ENCODE measurements around the gene C11orf21.

Gene C11orf21

GRCh38 chr11:2308713-2309112 lies 7.0 kb upstream of the C11orf21 start:
- Mint-ChIP-seq H3K4me3 (no peak overlapping the region), H3K36me3 (peaks cover 6% of the 10 kb centered on the region), H3K27me3 (no peaks in the 10 kb centered on the region), H3K4me1 (peaks cover 34% of the 10 kb centered on the region), H3K27ac (no peak overlapping the region), H3K9me3 (no peaks in the 10 kb centered on the region)
- DNase-seq, result peak; percentile 17
- CTCF ChIA-PET, result interaction anchor here (1.4 to 2.6 kb wide), 2 partner anchors 112 to 119 kb away, joined by 3 to 16 read pairs; no protein-coding TSS in a partner anchor

- Mint-ChIP-seq H3K27ac (no peak overlapping the region), H3K4me3 (no peak overlapping the region), H3K27me3 (no peaks in the 10 kb centered on the region), H3K4me1 (peaks cover 43% of the 10 kb centered on the region), H3K36me3 (peaks cover 6% of the 10 kb centered on the region), H3K9me3 (no peaks in the 10 kb centered on the region)
- CTCF ChIA-PET, result interaction anchor here (1.3 to 5.2 kb wide), 2 partner anchors 101 to 224 kb away, joined by 3 to 22 read pairs; no protein-coding TSS in a partner anchor
- DNase-seq, result peak; percentile 18
These were observed 6.0 kb upstream of the C11orf21 start for GRCh38 chr11:2307501-2308331.

GRCh38 chr11:2306877-2307500 lies 5.3 kb upstream of the C11orf21 start:
- Mint-ChIP-seq H3K36me3 (peaks cover 7% of the 10 kb centered on the region), H3K27ac (no peak overlapping the region), H3K27me3 (no peaks in the 10 kb centered on the region), H3K4me3 (peak overlapping the region; percentile 12), H3K9me3 (no peaks in the 10 kb centered on the region), H3K4me1 (peaks cover 46% of the 10 kb centered on the region)
- CTCF ChIA-PET, result interaction anchor here (1.3 to 7.0 kb wide), 4 partner anchors 64 to 225 kb away, joined by 3 to 279 read pairs (median 14); no protein-coding TSS in a partner anchor
- peak; percentile 19 for DNase-seq

GRCh38 chr11:2306452-2306823 lies 4.7 kb upstream of the C11orf21 start:
- Mint-ChIP-seq H3K27me3 (no peaks in the 10 kb centered on the region), H3K4me3 (peak overlapping the region; percentile 68), H3K4me1 (peaks cover 49% of the 10 kb centered on the region), H3K27ac (peak overlapping the region; percentile 85), H3K9me3 (no peaks in the 10 kb centered on the region), H3K36me3 (peaks cover 12% of the 10 kb centered on the region)
- DNase-seq, result no peak
- CTCF ChIA-PET, result interaction anchor here (0.7 to 7.0 kb wide), 12 partner anchors 8 to 226 kb away, joined by 3 to 279 read pairs (median 6); partner anchors contain the start of gene TSSC4

- peak overlapping the region; percentile 85 for H3K27ac Mint-ChIP-seq
- peak; percentile 57 for DNase-seq
- H3K9me3 Mint-ChIP-seq, result no peaks in the 10 kb centered on the region
- no peaks in the 10 kb centered on the region for H3K27me3 Mint-ChIP-seq
- H3K4me1 Mint-ChIP-seq, result peaks cover 49% of the 10 kb centered on the region
- H3K36me3 Mint-ChIP-seq, result peaks cover 13% of the 10 kb centered on the region
- CTCF ChIA-PET, result interaction anchor here (0.6 to 7.0 kb wide), 18 partner anchors 8 to 624 kb away, joined by 3 to 279 read pairs (median 5); partner anchors contain the start of gene TSSC4
- H3K4me3 Mint-ChIP-seq, result peak overlapping the region; percentile 68
These were observed 4.2 kb upstream of the C11orf21 start for GRCh38 chr11:2305788-2306451.

- H3K4me1 Mint-ChIP-seq, result peaks cover 52% of the 10 kb centered on the region
- no peaks in the 10 kb centered on the region for H3K27me3 Mint-ChIP-seq
- peak overlapping the region; percentile 85 for H3K27ac Mint-ChIP-seq
These were observed 3.5 kb upstream of the C11orf21 start for GRCh38 chr11:2305140-2305778.

GRCh38 chr11:2304506-2305139 lies 2.9 kb upstream of the C11orf21 start:
- peak overlapping the region; percentile 18 for H3K4me3 Mint-ChIP-seq
- H3K4me1 Mint-ChIP-seq, result peaks cover 54% of the 10 kb centered on the region
- H3K27me3 Mint-ChIP-seq, result no peaks in the 10 kb centered on the region
- CTCF ChIA-PET, result interaction anchor here (0.6 to 7.0 kb wide), 19 partner anchors 12 to 227 kb away, joined by 3 to 279 read pairs (median 5); partner anchors contain the start of gene TSSC4
- H3K27ac Mint-ChIP-seq, result peak overlapping the region; percentile 80
- no peaks in the 10 kb centered on the region for H3K9me3 Mint-ChIP-seq
- H3K36me3 Mint-ChIP-seq, result peaks cover 18% of the 10 kb centered on the region
- DNase-seq, result peak; percentile 20

More at GRCh38 chr11:2305140-2305778, 3.5 kb upstream of the C11orf21 start:
- peak; percentile 90 for DNase-seq
- Mint-ChIP-seq H3K4me3 (peak overlapping the region; percentile 68), H3K9me3 (no peaks in the 10 kb centered on the region), H3K36me3 (peaks cover 17% of the 10 kb centered on the region)
- CTCF ChIA-PET, result interaction anchor here (0.6 to 7.0 kb wide), 24 partner anchors 9 to 624 kb away, joined by 3 to 279 read pairs (median 5); partner anchors contain the start of gene TSSC4

GRCh38 chr11:2303627-2304505 lies 2.1 kb upstream of the C11orf21 start:
- Mint-ChIP-seq H3K9me3 (no peaks in the 10 kb centered on the region), H3K4me1 (peaks cover 58% of the 10 kb centered on the region), H3K4me3 (peak overlapping the region; percentile 100), H3K36me3 (peaks cover 21% of the 10 kb centered on the region), H3K27me3 (no peaks in the 10 kb centered on the region), H3K27ac (peak overlapping the region; percentile 96)
- peak; percentile 19 for DNase-seq
- CTCF ChIA-PET, result interaction anchor here (0.9 to 7.0 kb wide), 13 partner anchors 9 to 228 kb away, joined by 3 to 279 read pairs (median 7); partner anchors contain the start of gene TSSC4

GRCh38 chr11:2302896-2303626 lies 1.3 kb upstream of the C11orf21 start:
- H3K27ac Mint-ChIP-seq, result peak overlapping the region; percentile 96
- peaks cover 60% of the 10 kb centered on the region for H3K4me1 Mint-ChIP-seq
- H3K4me3 Mint-ChIP-seq, result peak overlapping the region; percentile 100

GRCh38 chr11:2302306-2302895 lies 683 bp upstream of the C11orf21 start:
- Mint-ChIP-seq H3K4me1 (peaks cover 61% of the 10 kb centered on the region), H3K4me3 (peak overlapping the region; percentile 100), H3K27ac (peak overlapping the region; percentile 96), H3K9me3 (no peaks in the 10 kb centered on the region), H3K36me3 (peaks cover 27% of the 10 kb centered on the region), H3K27me3 (no peaks in the 10 kb centered on the region)
- CTCF ChIA-PET, result interaction anchor here (1.1 to 7.0 kb wide), 6 partner anchors 7 to 230 kb away, joined by 3 to 279 read pairs (median 18); partner anchors contain the start of gene TSSC4
- peak; percentile 58 for DNase-seq

More at GRCh38 chr11:2302896-2303626, 1.3 kb upstream of the C11orf21 start:
- no peaks in the 10 kb centered on the region for H3K9me3 Mint-ChIP-seq
- CTCF ChIA-PET, result interaction anchor here (1.1 to 7.0 kb wide), 7 partner anchors 8 to 229 kb away, joined by 3 to 279 read pairs (median 13); partner anchors contain the start of gene TSSC4
- no peaks in the 10 kb centered on the region for H3K27me3 Mint-ChIP-seq
- no peak for DNase-seq
- H3K36me3 Mint-ChIP-seq, result peaks cover 23% of the 10 kb centered on the region

GRCh38 chr11:2300936-2301630 lies 635 bp downstream of the C11orf21 start:
- peaks cover 52% of the 10 kb centered on the region for H3K4me1 Mint-ChIP-seq
- peak; percentile 44 for DNase-seq
- peaks cover 32% of the 10 kb centered on the region for H3K36me3 Mint-ChIP-seq
- peak overlapping the region; percentile 96 for H3K27ac Mint-ChIP-seq
- H3K9me3 Mint-ChIP-seq, result no peaks in the 10 kb centered on the region
- H3K4me3 Mint-ChIP-seq, result peak overlapping the region; percentile 100
- H3K27me3 Mint-ChIP-seq, result no peaks in the 10 kb centered on the region
- CTCF ChIA-PET, result interaction anchor here (0.7 to 7.0 kb wide), 7 partner anchors 9 to 126 kb away, joined by 3 to 279 read pairs (median 4); partner anchors contain the start of gene TSSC4
